ENCODE measurements around the gene VAC14. TPM values are rescaled to one million over a fixed set of nuclear protein-coding genes. Genes with fewer than 3 reads are reported as not detected.

Gene VAC14
- total RNA-seq, 2 donors from 2014 or later, result 22.1 to 26.5 TPM

GRCh38 chr16:70734522-70735095, 66.3 kb downstream of the VAC14 start:
- Histone ChIP-seq H3K27ac (peak overlapping the region in 1 of 2 donors; percentile 90), H3K36me3 (peaks cover 4% of the 10 kb centered on the region), H3K27me3 (no peaks in the 10 kb centered on the region), H3K9me3 (no peaks in the 10 kb centered on the region), H3K4me1 (peaks cover 0 to 57% of the 10 kb centered on the region in 2 donors), H3K4me3 (no peak overlapping the region)
- DNase-seq (ENCODE audit: low spot score), result no peak
- TF ChIP-seq CTCF (IDR thresholded peaks at IDR 0.05), result no peak

GRCh38 chr16:70730944-70731343, 70.0 kb downstream of the VAC14 start:
- Histone ChIP-seq H3K36me3 (peaks cover 4% of the 10 kb centered on the region), H3K27ac (peak overlapping the region; percentile 38 to 72), H3K9me3 (no peaks in the 10 kb centered on the region), H3K4me1 (peaks cover 0 to 41% of the 10 kb centered on the region in 2 donors), H3K27me3 (no peaks in the 10 kb centered on the region), H3K4me3 (no peak overlapping the region)
- no peak for TF ChIP-seq CTCF (IDR thresholded peaks at IDR 0.05)
- no peak for DNase-seq (ENCODE audit: low spot score)

GRCh38 chr16:70730031-70730430, 70.9 kb downstream of the VAC14 start:
- TF ChIP-seq CTCF (IDR thresholded peaks at IDR 0.05), result no peak
- H3K4me3 ChIP-seq, result no peak overlapping the region
- peaks cover 4% of the 10 kb centered on the region for H3K36me3 ChIP-seq
- no peaks in the 10 kb centered on the region for H3K27me3 ChIP-seq
- no peaks in the 10 kb centered on the region for H3K9me3 ChIP-seq
- no peak for DNase-seq (ENCODE audit: low spot score)
- peaks cover 0 to 45% of the 10 kb centered on the region in 2 donors for H3K4me1 ChIP-seq
- no peak overlapping the region for H3K27ac ChIP-seq

GRCh38 chr16:70729292-70729691, 71.7 kb downstream of the VAC14 start:
- Histone ChIP-seq H3K9me3 (no peaks in the 10 kb centered on the region), H3K27me3 (no peaks in the 10 kb centered on the region), H3K4me1 (peaks cover 0 to 52% of the 10 kb centered on the region in 2 donors), H3K27ac (no peak overlapping the region), H3K4me3 (no peak overlapping the region), H3K36me3 (peaks cover 4% of the 10 kb centered on the region)
- TF ChIP-seq CTCF (IDR thresholded peaks at IDR 0.05), result no peak
- no peak for DNase-seq (ENCODE audit: low spot score)

- no peak for DNase-seq (ENCODE audit: low spot score)
- H3K27ac ChIP-seq, result no peak overlapping the region
- no peak overlapping the region for H3K4me3 ChIP-seq
- peaks cover 4% of the 10 kb centered on the region for H3K36me3 ChIP-seq
- TF ChIP-seq CTCF (IDR thresholded peaks at IDR 0.05), result no peak
- H3K27me3 ChIP-seq, result no peaks in the 10 kb centered on the region
- H3K9me3 ChIP-seq, result no peaks in the 10 kb centered on the region
- H3K4me1 ChIP-seq, result peaks cover 0 to 52% of the 10 kb centered on the region in 2 donors
These were observed 72.8 kb downstream of the VAC14 start for GRCh38 chr16:70728150-70728549.

- H3K27me3 ChIP-seq, result no peaks in the 10 kb centered on the region
- H3K4me3 ChIP-seq, result no peak overlapping the region
- TF ChIP-seq CTCF (IDR thresholded peaks at IDR 0.05), result no peak
- H3K9me3 ChIP-seq, result no peaks in the 10 kb centered on the region
- H3K4me1 ChIP-seq, result peaks cover 0 to 48% of the 10 kb centered on the region in 2 donors
- H3K36me3 ChIP-seq, result peaks cover 4% of the 10 kb centered on the region
- no peak for DNase-seq (ENCODE audit: low spot score)
- peak overlapping the region; percentile 88 to 93 for H3K27ac ChIP-seq
These were observed 74.0 kb downstream of the VAC14 start for GRCh38 chr16:70726892-70727361.

Data from right atrium auricular region (tissue), 2 donors.